Endothelial cell of umbilical vein (primary cell): ENCODE measurements around the gene PARP1.

Experiments used
- CTCF ChIP-seq, 2 donors: IDR thresholded peaks; 1 replicate in 1 of 2; 2 replicates in 1 of 2; pipeline ENCODE4 v1.5.1; 2011; ENCODE audit warnings: low read length in 2 of 2, mild to moderate bottlenecking in 2 of 2, moderate library complexity in 2 of 2, control low read depth in 1 of 2, inconsistent platforms in 1 of 2, low read depth in 1 of 2; ENCODE audit not compliant: insufficient read depth in 1 of 2; ENCODE audit errors: extremely low read depth in 1 of 2
- EZH2 ChIP-seq: IDR thresholded peaks from 2 replicates; pipeline ENCODE4 v1.6.1; 2012; ENCODE audit warnings: borderline replicate concordance, low read depth, mild to moderate bottlenecking, moderate library complexity, low read length, inconsistent platforms; ENCODE audit not compliant: severe bottlenecking
- JUN ChIP-seq: IDR thresholded peaks from 2 replicates; pipeline ENCODE4 v1.6.1; 2011; ENCODE audit warnings: borderline replicate concordance, low read depth; ENCODE audit not compliant: insufficient read length, insufficient read depth
- POLR2A ChIP-seq: IDR thresholded peaks from 2 replicates; pipeline ENCODE4 v1.6.1; 2012; ENCODE audit warnings: low read depth, mild to moderate bottlenecking, control low read depth, low read length

DNA sequence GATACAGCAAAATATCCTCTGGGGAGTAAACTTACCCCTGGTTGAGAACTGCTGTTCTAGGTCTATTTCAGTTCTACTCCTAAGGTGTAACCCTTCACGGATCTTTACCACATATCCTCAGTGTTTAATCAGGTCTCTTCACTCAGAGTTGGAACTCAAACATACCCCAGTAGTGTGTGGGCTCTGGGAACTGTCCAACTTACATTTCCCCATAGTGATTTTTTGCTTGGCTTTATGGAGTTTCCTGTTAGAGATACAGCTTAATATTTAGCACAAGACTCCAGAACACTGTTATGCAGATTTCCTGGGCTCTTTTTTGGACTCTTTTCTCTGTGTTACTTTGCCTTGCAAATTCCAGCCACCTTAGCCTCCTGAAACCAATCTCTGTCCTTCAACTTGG lies 72.2 kb downstream of the PARP1 start:
- TF ChIP-seq CTCF (IDR thresholded peaks at IDR 0.05; ENCODE audit: extremely low read depth in 1 of 2, insufficient read depth in 1 of 2, low read depth in 1 of 2, low read length in 2 of 2) (no peak), POLR2A (no peak), JUN (no peak), EZH2 (no peak)
